Spleen (tissue), 7 donors: ENCODE data around the gene SH3RF3.

ENCODE experiments used
- CTCF ChIP-seq, 11 experiments: fragments of 200-600 bp in 7 of 11; fragments of 450-650 bp in 4 of 11; sonication (generic) in 4 of 11; IDR thresholded peaks in 8 of 11; conservative IDR thresholded peaks in 3 of 11; 1 replicate in 7 of 11; 2 replicates in 4 of 11; pipeline versions ENCODE4 v1.4.0 to v1.8.0; 2016 to 2021; ENCODE audit warnings: antibody characterized with exemption in 11 of 11, inconsistent platforms in 4 of 11, mild to moderate bottlenecking in 1 of 11
- POLR2A ChIP-seq, 3 donors: fragments of 450-650 bp; IDR thresholded peaks; one replicate each; pipeline ENCODE4 v1.5.1; 2017; ENCODE audit warnings: antibody characterized with exemption in 3 of 3, mild to moderate bottlenecking in 1 of 3
- POLR2AphosphoS5 ChIP-seq, 3 donors: sonication (generic); formaldehyde crosslinking; IDR thresholded peaks; one replicate each; pipeline ENCODE4 v1.5.1; 2017; ENCODE audit warnings: antibody characterized with exemption in 3 of 3
- donor health status: DM: no; HTN: no; CAD: no; lungs with moderate emphysema.
- donor health status: DM: no; HTN: no; CAD: no.
- donor health status: DM: no; HTN: no; CAD: no.

GRCh38 chr2:109125593-109126500 lies 3.2 kb upstream of the SH3RF3 start:
- TF ChIP-seq CTCF (IDR thresholded peaks at IDR 0.05 in 8 of 11, conservative IDR thresholded peaks at IDR 0.05 in 3 of 11) (no peak), POLR2AphosphoS5 (IDR thresholded peaks at IDR 0.05) (no peak), POLR2A (IDR thresholded peaks at IDR 0.05) (no peak)
